K562 (cell line): ENCODE results near the gene MCAM. TPM values are rescaled to one million over a fixed set of nuclear protein-coding genes. Genes with fewer than 3 reads are reported as not detected.
A peak's percentile ranks its signal among the peaks of the same experiment; 100 is the strongest.

ENCODE experiments used
- CBFA2T3 ChIP-seq: fragments of 450-650 bp; IDR thresholded peaks from 2 replicates; pipeline ENCODE4 v1.6.1; 2017
- HNRNPLL ChIP-seq: fragments of 200-400 bp; formaldehyde crosslinking; IDR thresholded peaks from 2 replicates; pipeline ENCODE4 v1.6.1; 2017; ENCODE audit warnings: low read length, low read depth, mild to moderate bottlenecking; ENCODE audit not compliant: poor library complexity, severe bottlenecking
- JUND ChIP-seq, 2 experiments: IDR thresholded peaks; 2 replicates in 1 of 2; 3 replicates in 1 of 2; pipeline ENCODE4 v1.6.1; 2011; ENCODE audit warnings: borderline replicate concordance in 2 of 2, low read depth in 2 of 2, low read length in 2 of 2, improper control_type of control experiment in 1 of 2, missing biosample characterization in 1 of 2, missing genetic modification characterization in 1 of 2, missing genetic modification reagents in 1 of 2
- KDM1A ChIP-seq, 2 experiments: fragments of 450-650 bp; IDR thresholded peaks; 2 replicates each; pipeline ENCODE4 v1.6.1; 2016; ENCODE audit warnings: mild to moderate bottlenecking in 2 of 2
- KLF1 ChIP-seq: fragments of 450-650 bp; IDR thresholded peaks from 2 replicates; pipeline ENCODE4 v1.6.1; 2016; ENCODE audit warnings: missing genetic modification characterization, missing compliant biosample characterization
- MTA2 ChIP-seq: fragments of 450-650 bp; IDR thresholded peaks from 2 replicates; pipeline ENCODE4 v1.6.1; 2016; ENCODE audit warnings: low read depth
- POLR3G ChIP-seq: IDR thresholded peaks from 2 replicates; pipeline ENCODE4 v1.6.1; 2011; ENCODE audit not compliant: insufficient read length, insufficient replicate concordance; ENCODE audit errors: extremely low read depth
- RAD21 ChIP-seq, 2 experiments: fragments of 250-450 bp in 1 of 2; fragments of 450-650 bp in 1 of 2; sonication (Bioruptor Pico) in 1 of 2; formaldehyde crosslinking in 1 of 2; IDR thresholded peaks in 1 of 2; conservative IDR thresholded peaks in 1 of 2; 2 replicates each; pipeline versions ENCODE4 v1.4.0 to v1.8.0; 2020 to 2022; ENCODE audit warnings: mild to moderate bottlenecking in 2 of 2, moderate library complexity in 1 of 2
- RNF219 ChIP-seq: fragments of 250-450 bp; sonication (Bioruptor Pico); IDR thresholded peaks from 2 replicates; pipeline ENCODE4 v1.5.0; 2022; ENCODE audit warnings: mild to moderate bottlenecking
- RUNX1 ChIP-seq: sonication (generic); IDR thresholded peaks from 2 replicates; pipeline ENCODE4 v1.6.1; 2016; ENCODE audit warnings: antibody characterized with exemption, low read depth
- TRIM28 ChIP-seq: fragments of 450-650 bp; IDR thresholded peaks from 2 replicates; pipeline ENCODE4 v1.6.1; 2017
- UBTF ChIP-seq, 2 experiments: IDR thresholded peaks; 2 replicates each; pipeline ENCODE4 v1.6.1; 2012; ENCODE audit warnings: improper control_type of control experiment in 2 of 2, low read depth in 2 of 2, low read length in 2 of 2, borderline replicate concordance in 1 of 2
- YBX1 ChIP-seq: fragments of 450-650 bp; IDR thresholded peaks from 2 replicates; pipeline ENCODE4 v1.7.1; 2016; ENCODE audit warnings: mild to moderate bottlenecking
- ZBTB33 ChIP-seq: sonication (generic); formaldehyde crosslinking; IDR thresholded peaks from 2 replicates; pipeline ENCODE4 v1.8.1; 2023; ENCODE audit warnings: mild to moderate bottlenecking, missing genetic modification reagents
- ZKSCAN8 ChIP-seq: fragments of 200-800 bp; sonication (Bioruptor generic); IDR thresholded peaks from 2 replicates; pipeline ENCODE4 v1.6.1; 2016; ENCODE audit warnings: missing genetic modification characterization, missing compliant biosample characterization
- ZNF316 ChIP-seq: fragments of 450-650 bp; IDR thresholded peaks from 2 replicates; pipeline ENCODE4 v1.6.1; 2016
- ZNF592 ChIP-seq: fragments of 450-650 bp; IDR thresholded peaks from 2 replicates; pipeline ENCODE4 v1.6.1; 2017; ENCODE audit warnings: antibody characterized with exemption, mild to moderate bottlenecking
- polyA plus RNA-seq, 8 experiments: library from polyadenylated mRNA; depleted of rRNA in 4 of 8; stranded (reverse) in 5 of 8; unstranded in 3 of 8; fragments of >200 nt; fragmentation: Nextera tagmentation in 2 of 8; fragmentation: Illumina TruSeq in 1 of 8; extraction: Ambion mirVana in 2 of 8; extraction: Trizol in 1 of 8; gene quantifications; 2 replicates each; pipeline versions ENCODE4 v1.2.1 to v1.2.3, GENCODE V29; 2011 to 2014; ENCODE audit warnings: inconsistent platforms in 1 of 8, missing spikeins in 1 of 8
- total RNA-seq, 7 experiments: library from RNA; depleted of rRNA in 6 of 7; stranded (reverse); fragments of >200 nt in 6 of 7; fragmentation: Illumina TruSeq in 2 of 7; extraction: Trizol in 2 of 7; gene quantifications; 2 replicates each; pipeline versions ENCODE4 v1.2.1 to v1.2.3, GENCODE V29; 2011 to 2021; ENCODE audit warnings: low replicate concordance in 1 of 7

MCAM gene
- total and polyA plus RNA-seq, 9 of the 15 experiments (the other 6 are each of a cell fraction or from before 2014, with no cell fraction given) = 14.7 to 118 (median 53.6) TPM

GRCh38 chr11:119356349-119357031 lies 39.6 kb upstream of the MCAM start (continued):
- TF ChIP-seq ZNF592 = 0 out of 2 replicates have a peak, but pooled peaks have one; percentile 29
- TF ChIP-seq MTA2 = 0 out of 2 replicates have a peak, but pooled peaks have one; percentile 9
- TF ChIP-seq RAD21 (CRISPR knock-in tag; conservative IDR thresholded peaks at IDR 0.05 in 1 of 2, IDR thresholded peaks at IDR 0.05 in 1 of 2) = peak; percentile 89 to 90
- TF ChIP-seq RNF219 (CRISPR knock-in tag) = no peak
- no peak for TF ChIP-seq ZNF316
- peak in 1 of 2 experiments; percentile 24; a peak in 1 of 4 replicates for TF ChIP-seq KDM1A (IDR thresholded peaks at IDR 0.05)
- TF ChIP-seq UBTF (IDR thresholded peaks at IDR 0.05; ENCODE audit: borderline replicate concordance in 1 of 2, low read depth in 2 of 2, low read length in 2 of 2) = no peak
- TF ChIP-seq JUND (IDR thresholded peaks at IDR 0.05; ENCODE audit: borderline replicate concordance, low read depth, low read length) = peak; percentile 51; the same call in 1 of the 2 replicates
- peak; percentile 21; the same call in 1 of the 3 replicates for TF ChIP-seq JUND (tag; IDR thresholded peaks at IDR 0.05; ENCODE audit: borderline replicate concordance, low read depth, low read length)
- no peak for TF ChIP-seq RUNX1
- TF ChIP-seq POLR3G = no peak
- TF ChIP-seq HNRNPLL = peak; percentile 74
- no peak for TF ChIP-seq ZKSCAN8 (CRISPR knock-in tag)
- no peak for TF ChIP-seq CBFA2T3
- TF ChIP-seq KLF1 (tag) = no peak
- TF ChIP-seq YBX1 = no peak
- no peak for TF ChIP-seq TRIM28
- TF ChIP-seq ZBTB33 (CRISPR knock-in tag) = peak; percentile 93
